ENCODE measurements around the gene TSPOAP1.

Gene TSPOAP1

DNA sequence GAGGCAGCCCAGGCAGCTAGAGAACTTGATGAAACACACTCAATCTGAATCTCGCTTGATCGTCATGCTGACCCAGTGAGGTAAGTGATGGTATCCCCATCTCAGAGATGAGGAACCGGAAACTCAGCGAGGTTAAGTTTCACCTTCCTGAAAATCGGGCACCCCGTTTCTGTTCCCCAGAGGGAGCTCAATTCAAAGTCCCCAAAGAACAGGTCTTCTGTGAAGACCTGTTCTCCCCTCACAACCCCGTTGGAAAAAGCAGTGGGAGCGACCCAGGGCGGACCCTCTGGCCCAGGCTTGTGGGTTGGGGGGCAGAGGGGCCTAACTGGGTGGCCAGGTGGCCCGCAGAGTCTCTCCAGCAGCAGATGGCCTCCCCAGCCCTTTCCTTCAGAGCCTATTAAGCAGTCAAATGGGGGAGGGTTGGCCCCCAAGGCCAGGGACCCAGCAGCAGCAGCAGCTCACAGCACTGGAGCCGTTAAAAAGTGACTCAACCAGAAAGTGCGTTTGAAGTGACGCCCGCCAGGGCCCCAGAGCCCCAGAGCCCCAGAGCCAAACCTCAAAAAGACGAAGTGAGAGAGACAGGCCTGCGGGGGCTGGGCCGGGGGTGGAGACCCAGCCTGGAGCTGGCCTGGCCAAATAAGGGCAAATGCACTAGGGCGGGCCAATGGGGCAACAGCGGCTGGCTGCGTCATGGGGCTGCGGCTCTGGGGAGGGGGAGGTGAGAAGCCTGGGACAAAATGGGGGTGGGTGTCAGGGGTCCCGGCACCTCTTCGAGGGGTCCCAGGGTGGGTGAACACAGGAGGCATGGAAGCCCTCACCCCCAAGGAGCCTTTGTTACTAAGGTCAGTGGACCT lies 9.2 kb upstream of the TSPOAP1 start:
- H3F3A ChIP-seq (ENCODE audit: control insufficient read depth, insufficient read depth) = peaks cover 76% of the 10 kb centered on the region
- H3K4me2 ChIP-seq (ENCODE audit: low read length) = peak overlapping the region; percentile 98
- peak overlapping the region; percentile 78 for H3K4me3 ChIP-seq (ENCODE audit: low read length)
- no peaks in the 10 kb centered on the region for H3K27me3 ChIP-seq (ENCODE audit: control insufficient read depth, low read length)
- no peak for TF ChIP-seq EZH2phosphoT487 (IDR thresholded peaks at IDR 0.05; ENCODE audit: borderline replicate concordance, low read length)
- TF ChIP-seq CTCF (IDR thresholded peaks at IDR 0.05; ENCODE audit: low read depth, low read length, poor library complexity, severe bottlenecking) = no peak
- H3K27ac ChIP-seq (ENCODE audit: low read depth, low read length) = peak overlapping the region; percentile 100
- no peaks in the 10 kb centered on the region for H3K9me2 ChIP-seq (replicated peaks; ENCODE audit: control insufficient read depth, low read length)
- peaks cover 96% of the 10 kb centered on the region for H3K4me1 ChIP-seq (ENCODE audit: control insufficient read depth, low read length)
- H3K9me3 ChIP-seq (ENCODE audit: control insufficient read depth, insufficient read depth, low read length) = no peaks in the 10 kb centered on the region
- H4K20me1 ChIP-seq (ENCODE audit: control insufficient read depth, insufficient read depth, low read depth, low read length) = no peaks in the 10 kb centered on the region
- H3K36me3 ChIP-seq (ENCODE audit: control insufficient read depth, low read length) = peaks cover 57% of the 10 kb centered on the region
- peaks cover 76% of the 10 kb centered on the region for H3K79me2 ChIP-seq (ENCODE audit: control insufficient read depth, low read length)

- Histone ChIP-seq H3K4me2 (ENCODE audit: low read length) (peak overlapping the region; percentile 98), H3K27me3 (ENCODE audit: control insufficient read depth, low read length) (peaks cover under 1% of the 10 kb centered on the region; the same call in 1 of the 2 replicates), H3K4me3 (ENCODE audit: low read length) (peak overlapping the region; percentile 78), H3F3A (ENCODE audit: control insufficient read depth, insufficient read depth) (peaks cover 74% of the 10 kb centered on the region), H3K4me1 (ENCODE audit: control insufficient read depth, low read length) (peaks cover 91% of the 10 kb centered on the region), H3K36me3 (ENCODE audit: control insufficient read depth, low read length) (peaks cover 55% of the 10 kb centered on the region), H3K9me2 (replicated peaks; ENCODE audit: control insufficient read depth, low read length) (no peaks in the 10 kb centered on the region), H3K9me3 (ENCODE audit: control insufficient read depth, insufficient read depth, low read length) (no peaks in the 10 kb centered on the region), H4K20me1 (ENCODE audit: control insufficient read depth, insufficient read depth, low read depth, low read length) (peaks cover under 1% of the 10 kb centered on the region; the same call in 1 of the 2 replicates), H3K27ac (ENCODE audit: low read depth, low read length) (peak overlapping the region; percentile 100), H3K79me2 (ENCODE audit: control insufficient read depth, low read length) (peaks cover 73% of the 10 kb centered on the region)
- TF ChIP-seq EZH2phosphoT487 (IDR thresholded peaks at IDR 0.05; ENCODE audit: borderline replicate concordance, low read length) = no peak
- no peak for TF ChIP-seq CTCF (IDR thresholded peaks at IDR 0.05; ENCODE audit: low read depth, low read length, poor library complexity, severe bottlenecking)
Measured at GRCh38 chr17:58337210-58337599, 8.6 kb upstream of the TSPOAP1 start.

- Histone ChIP-seq H3K79me2 (ENCODE audit: control insufficient read depth, low read length) (peaks cover 73% of the 10 kb centered on the region), H3K4me1 (ENCODE audit: control insufficient read depth, low read length) (peaks cover 86% of the 10 kb centered on the region), H3K36me3 (ENCODE audit: control insufficient read depth, low read length) (peaks cover 55% of the 10 kb centered on the region), H3K4me2 (ENCODE audit: low read length) (peak overlapping the region; percentile 98), H3K9me2 (replicated peaks; ENCODE audit: control insufficient read depth, low read length) (no peaks in the 10 kb centered on the region), H4K20me1 (ENCODE audit: control insufficient read depth, insufficient read depth, low read depth, low read length) (peaks cover 6% of the 10 kb centered on the region; the same call in 1 of the 2 replicates), H3K27me3 (ENCODE audit: control insufficient read depth, low read length) (peaks cover 6% of the 10 kb centered on the region), H3K27ac (ENCODE audit: low read depth, low read length) (peak overlapping the region; percentile 100), H3K4me3 (ENCODE audit: low read length) (peak overlapping the region; percentile 78), H3F3A (ENCODE audit: control insufficient read depth, insufficient read depth) (peaks cover 74% of the 10 kb centered on the region), H3K9me3 (ENCODE audit: control insufficient read depth, insufficient read depth, low read length) (no peaks in the 10 kb centered on the region)
- no peak for TF ChIP-seq CTCF (IDR thresholded peaks at IDR 0.05; ENCODE audit: low read depth, low read length, poor library complexity, severe bottlenecking)
- TF ChIP-seq EZH2phosphoT487 (IDR thresholded peaks at IDR 0.05; ENCODE audit: borderline replicate concordance, low read length) = no peak
Measured at GRCh38 chr17:58336456-58337209, 8.0 kb upstream of the TSPOAP1 start.
